Colonic mucosa (tissue), 4 donors: ENCODE data around the gene PRR18. TPM values are rescaled to one million over a fixed set of nuclear protein-coding genes. Genes with fewer than 3 reads are reported as not detected.
A peak's percentile ranks its signal among the peaks of the same experiment; 100 is the strongest.

Source experiments
- DNase-seq: peaks from one replicate; pipeline ENCODE4 v3.0.0-alpha.2; 2020
- H3K27ac ChIP-seq: fragments of 200-600 bp; one replicate; pipeline ENCODE4 v1.8.0; 2021
- H3K27me3 ChIP-seq: fragments of 200-600 bp; one replicate; pipeline ENCODE4 v1.8.0; 2021
- H3K36me3 ChIP-seq: fragments of 200-600 bp; one replicate; pipeline ENCODE4 v1.8.0; 2021
- H3K4me1 ChIP-seq: fragments of 200-600 bp; one replicate; pipeline ENCODE4 v1.8.0; 2021; ENCODE audit warnings: mild to moderate bottlenecking
- H3K4me3 ChIP-seq: fragments of 200-600 bp; one replicate; pipeline ENCODE4 v1.8.0; 2021
- H3K9ac ChIP-seq, 2 donors: one replicate each; pipeline ENCODE4 v1.7.0; 2013; ENCODE audit warnings: control low read depth in 2 of 2, low read depth in 2 of 2, low read length in 2 of 2
- H3K9me3 ChIP-seq: fragments of 200-600 bp; one replicate; pipeline ENCODE4 v1.8.0; 2021
- CTCF ChIP-seq: fragments of 200-600 bp; IDR thresholded peaks from one replicate; pipeline ENCODE4 v1.8.0; 2022; ENCODE audit warnings: antibody characterized with exemption, mild to moderate bottlenecking
- intact Hi-C: fragments of 100-400 bp; cut with DNase I; formaldehyde crosslinking; loops from one replicate; pipeline ENCODE4 v1.14.1; 2022
- total RNA-seq, 2 donors: library from RNA; stranded (reverse); fragmentation: NEBNext Ultra II Directional in 1 of 2; extraction: Animal tissue kit (Norgen Biotek cat#: 25700) in 1 of 2; gene quantifications; one replicate each; pipeline ENCODE4 v1.2.1, GENCODE V29; 2021
- donor health status: healthy.
- donor health status: DM: no; HTN: no; CAD: no.
- donor health status: DM: no; HTN: no; CAD: no.

Gene PRR18
- total RNA-seq, 2 donors from 2014 or later, result not detected

- no peak overlapping the region for H3K27ac ChIP-seq
- H3K4me1 ChIP-seq, result no peaks in the 10 kb centered on the region
- intact Hi-C loops, result no loop called here
- H3K9ac ChIP-seq, result no peak overlapping the region
- TF ChIP-seq CTCF, result no peak
- H3K27me3 ChIP-seq, result peaks cover 41% of the 10 kb centered on the region
- no peaks in the 10 kb centered on the region for H3K9me3 ChIP-seq
- no peak for DNase-seq
- H3K4me3 ChIP-seq, result peak overlapping the region; percentile 32
- no peaks in the 10 kb centered on the region for H3K36me3 ChIP-seq
Observed at GRCh38 chr6:166306378-166307081, 1.7 kb downstream of the PRR18 start.

- no peak for TF ChIP-seq CTCF
- no peaks in the 10 kb centered on the region for H3K4me1 ChIP-seq
- peaks cover 41% of the 10 kb centered on the region for H3K27me3 ChIP-seq
- H3K9ac ChIP-seq, result no peak overlapping the region
- no peaks in the 10 kb centered on the region for H3K9me3 ChIP-seq
- intact Hi-C loops, result no loop called here
- H3K4me3 ChIP-seq, result no peak overlapping the region
- no peak overlapping the region for H3K27ac ChIP-seq
- H3K36me3 ChIP-seq, result no peaks in the 10 kb centered on the region
- DNase-seq, result no peak
Observed at GRCh38 chr6:166305562-166306117, 2.6 kb downstream of the PRR18 start.

GRCh38 chr6:166304106-166304505 is 4.1 kb downstream of the PRR18 start:
- H3K36me3 ChIP-seq, result no peaks in the 10 kb centered on the region
- no peak for DNase-seq
- no peak overlapping the region for H3K27ac ChIP-seq
- no peak for TF ChIP-seq CTCF
- H3K27me3 ChIP-seq, result peaks cover 36% of the 10 kb centered on the region
- no peaks in the 10 kb centered on the region for H3K4me1 ChIP-seq
- no peak overlapping the region for H3K9ac ChIP-seq
- intact Hi-C loops, result no loop called here
- H3K4me3 ChIP-seq, result no peak overlapping the region
- H3K9me3 ChIP-seq, result no peaks in the 10 kb centered on the region

- DNase-seq, result no peak
- peaks cover 16% of the 10 kb centered on the region for H3K27me3 ChIP-seq
- H3K4me1 ChIP-seq, result no peaks in the 10 kb centered on the region
- no peaks in the 10 kb centered on the region for H3K9me3 ChIP-seq
- no peaks in the 10 kb centered on the region for H3K36me3 ChIP-seq
- no peak for TF ChIP-seq CTCF
- no peak overlapping the region for H3K4me3 ChIP-seq
- H3K27ac ChIP-seq, result no peak overlapping the region
- intact Hi-C loops, result no loop called here
- no peak overlapping the region for H3K9ac ChIP-seq
Observed at GRCh38 chr6:166301611-166302529, 6.3 kb downstream of the PRR18 start.

- no peaks in the 10 kb centered on the region for H3K36me3 ChIP-seq
- H3K27ac ChIP-seq, result no peak overlapping the region
- no peaks in the 10 kb centered on the region for H3K9me3 ChIP-seq
- H3K9ac ChIP-seq, result no peak overlapping the region
- DNase-seq, result no peak
- no peak for TF ChIP-seq CTCF
- intact Hi-C loops, result no loop called here
- H3K4me1 ChIP-seq, result no peaks in the 10 kb centered on the region
- no peak overlapping the region for H3K4me3 ChIP-seq
- peaks cover 2% of the 10 kb centered on the region for H3K27me3 ChIP-seq
Observed at GRCh38 chr6:166300357-166300987, 7.7 kb downstream of the PRR18 start.
